Measurements from ENCODE around the gene SCAMP1.
"Not testable (repeated sequence)": the region's sequence is repeated elsewhere in the genome, so short reads cannot be mapped to it uniquely, and the experiment has no call there.

SCAMP1 gene

DNA sequence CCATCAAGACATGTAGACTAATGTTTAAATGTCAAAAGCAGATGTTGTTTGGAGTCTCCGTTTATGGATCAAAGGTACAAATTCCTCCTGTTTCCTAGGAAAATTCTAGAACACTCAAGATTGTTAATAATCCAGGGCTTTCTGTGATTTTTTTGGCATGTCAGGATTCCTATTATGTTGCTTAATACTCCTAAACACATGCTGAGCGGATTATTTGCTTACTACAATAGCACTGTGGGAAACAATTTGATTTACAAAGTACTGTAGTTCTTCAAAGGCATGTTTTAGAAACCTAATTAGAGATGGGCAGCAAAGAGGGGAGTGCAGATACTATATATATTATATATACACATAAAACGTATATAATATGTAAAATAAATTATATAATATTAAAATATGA lies 19.0 kb upstream of the SCAMP1 start:
- peaks cover 21% of the 10 kb centered on the region for H3K27me3 Mint-ChIP-seq
- peaks cover 5% of the 10 kb centered on the region for H3K9me3 Mint-ChIP-seq
- CTCF ChIA-PET: no interaction called here

DNA sequence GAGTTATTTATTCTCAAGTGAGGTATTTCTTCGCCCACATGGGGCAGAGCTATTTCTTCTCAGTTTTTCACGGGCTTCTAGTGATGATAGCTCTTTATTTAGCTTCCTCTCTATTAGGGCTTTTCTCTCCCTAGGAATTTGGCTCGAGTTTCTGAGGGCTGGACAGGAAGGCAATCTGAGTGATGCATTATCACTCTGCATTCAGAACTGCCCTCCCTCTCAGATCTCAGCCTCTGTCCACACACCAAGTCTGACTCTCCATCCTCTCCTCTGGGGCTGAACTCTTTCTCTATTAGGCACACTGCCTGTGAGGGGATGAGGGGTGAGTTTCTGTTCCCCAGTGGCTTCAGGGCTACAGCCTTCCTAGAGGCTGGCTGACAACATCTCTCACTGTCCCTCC lies 14.9 kb upstream of the SCAMP1 start:
- Mint-ChIP-seq H3K27ac (no peak overlapping the region), H3K36me3 (no peaks in the 10 kb centered on the region), H3K4me1 (no peaks in the 10 kb centered on the region), H3K4me3 (no peak overlapping the region), H3K27me3 (peaks cover 11% of the 10 kb centered on the region), H3K9me3 (no peaks in the 10 kb centered on the region)
- DNase-seq: no peak
- CTCF ChIA-PET: no interaction called here

More for the DNA sequence above, 19.0 kb upstream of the SCAMP1 start:
- no peak overlapping the region for H3K4me3 Mint-ChIP-seq
- H3K4me1 Mint-ChIP-seq: no peaks in the 10 kb centered on the region
- DNase-seq: no peak
- no peak overlapping the region for H3K27ac Mint-ChIP-seq
- H3K36me3 Mint-ChIP-seq: no peaks in the 10 kb centered on the region

DNA sequence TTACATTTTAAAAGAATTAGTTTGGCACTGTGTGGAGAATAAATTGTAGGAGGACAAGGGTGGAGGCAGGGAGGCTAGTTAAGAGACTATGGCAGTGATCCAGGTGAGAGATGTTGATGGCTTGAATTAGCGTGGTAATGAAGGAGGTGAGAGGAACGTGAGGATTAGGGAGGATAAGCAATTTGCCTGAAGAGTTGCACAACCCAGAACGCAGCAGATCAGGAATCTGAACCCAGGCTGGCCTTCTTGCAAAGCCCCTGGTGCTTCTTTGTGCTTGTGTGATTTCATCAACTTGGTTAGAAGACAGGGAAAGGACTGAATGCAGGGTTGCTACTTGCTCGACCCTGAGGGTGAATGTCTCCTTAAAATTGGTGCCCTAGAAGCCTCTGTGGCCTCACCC lies 6.9 kb upstream of the SCAMP1 start:
- no peak overlapping the region for H3K27ac Mint-ChIP-seq
- peaks cover 2% of the 10 kb centered on the region for H3K27me3 Mint-ChIP-seq
- H3K36me3 Mint-ChIP-seq: peaks cover 8% of the 10 kb centered on the region
- H3K9me3 Mint-ChIP-seq: no peaks in the 10 kb centered on the region
- H3K4me1 Mint-ChIP-seq: peaks cover 3% of the 10 kb centered on the region
- H3K4me3 Mint-ChIP-seq: no peak overlapping the region
- CTCF ChIA-PET: no interaction called here
- DNase-seq: no peak

DNA sequence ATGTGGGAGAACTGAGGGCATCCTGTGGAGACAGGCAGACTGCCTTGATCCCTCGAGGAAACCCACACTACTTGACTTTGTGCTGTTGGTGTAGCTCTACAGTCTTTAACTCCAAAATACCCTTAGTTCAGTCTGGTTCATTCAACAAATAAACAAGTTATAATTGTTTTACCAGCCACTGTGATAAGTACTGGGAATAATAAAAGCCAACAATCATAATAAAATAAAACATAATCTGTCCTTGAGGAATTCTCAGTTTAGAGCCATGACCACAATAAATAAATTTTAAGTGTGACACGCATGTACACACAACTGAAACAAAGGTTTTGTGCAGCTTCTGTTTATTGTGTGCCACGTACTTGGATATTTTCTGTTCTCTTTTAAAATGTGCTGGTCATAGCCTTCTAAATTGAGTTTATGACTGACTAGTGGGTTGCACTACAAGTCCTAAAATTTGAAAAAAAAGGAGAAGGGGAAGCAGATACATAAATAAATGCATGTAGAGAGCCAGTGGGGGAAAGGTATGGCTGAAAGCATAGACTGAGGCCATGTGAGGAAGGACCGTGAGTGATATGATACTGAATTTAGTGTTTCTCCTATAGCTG lies 6.2 kb upstream of the SCAMP1 start:
- Mint-ChIP-seq H3K27me3 (no peaks in the 10 kb centered on the region), H3K4me1 (peaks cover 10% of the 10 kb centered on the region), H3K27ac (no peak overlapping the region), H3K36me3 (peaks cover 15% of the 10 kb centered on the region), H3K4me3 (no peak overlapping the region), H3K9me3 (no peaks in the 10 kb centered on the region)
- CTCF ChIA-PET: no interaction called here
- DNase-seq: no peak

DNA sequence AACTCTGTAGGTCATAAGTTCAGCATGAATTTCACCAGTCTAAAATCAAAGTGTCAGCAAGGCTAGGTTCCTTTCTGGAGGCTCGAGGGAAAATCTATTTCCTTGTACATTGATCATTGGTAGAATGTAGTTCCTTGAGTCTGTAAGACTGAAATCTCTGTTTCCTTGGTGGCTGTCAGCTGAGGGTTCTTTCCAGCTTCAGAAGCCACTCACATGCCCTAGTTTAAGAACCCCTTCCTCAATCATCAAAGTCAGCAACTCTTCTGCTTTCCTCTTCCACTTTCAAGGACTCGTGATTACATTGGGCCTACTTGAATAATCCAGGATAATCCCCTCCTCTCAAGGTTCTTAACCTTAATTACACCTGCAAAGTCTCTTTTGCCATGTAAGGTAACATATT lies 4.9 kb upstream of the SCAMP1 start:
- no peak for DNase-seq
- peaks cover 18% of the 10 kb centered on the region for H3K36me3 Mint-ChIP-seq
- no peaks in the 10 kb centered on the region for H3K27me3 Mint-ChIP-seq
- H3K4me3 Mint-ChIP-seq: no peak overlapping the region
- CTCF ChIA-PET: no interaction called here
- no peaks in the 10 kb centered on the region for H3K9me3 Mint-ChIP-seq
- H3K4me1 Mint-ChIP-seq: peaks cover 16% of the 10 kb centered on the region
- no peak overlapping the region for H3K27ac Mint-ChIP-seq

DNA sequence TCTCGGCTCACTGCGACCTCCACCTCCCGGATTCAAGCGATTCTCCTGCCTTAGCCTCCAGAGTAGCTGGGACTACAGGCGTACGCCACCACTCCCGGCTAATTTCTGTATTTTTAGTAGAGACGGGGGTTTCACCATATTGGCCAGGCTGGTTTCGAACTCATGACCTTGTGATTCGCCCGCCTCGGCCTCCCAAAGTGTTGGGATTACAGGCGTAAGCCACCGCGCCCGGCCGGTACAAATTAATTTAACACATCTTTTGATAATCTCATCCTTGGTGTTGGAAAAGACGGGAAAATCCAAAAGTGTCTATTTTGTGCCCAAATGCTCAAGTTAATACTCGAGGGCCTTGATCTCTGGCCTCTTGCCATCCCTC lies 974 bp upstream of the SCAMP1 start:
- peak overlapping the region; percentile 95 for H3K4me3 Mint-ChIP-seq
- CTCF ChIA-PET: interaction anchor here (0.6 to 1.7 kb wide), 4 partner anchors 21 to 120 kb away, joined by 3 to 16 read pairs (median 4); partner anchors contain the start of gene AP3B1
- H3K27ac Mint-ChIP-seq: peak overlapping the region; percentile 95

DNA sequence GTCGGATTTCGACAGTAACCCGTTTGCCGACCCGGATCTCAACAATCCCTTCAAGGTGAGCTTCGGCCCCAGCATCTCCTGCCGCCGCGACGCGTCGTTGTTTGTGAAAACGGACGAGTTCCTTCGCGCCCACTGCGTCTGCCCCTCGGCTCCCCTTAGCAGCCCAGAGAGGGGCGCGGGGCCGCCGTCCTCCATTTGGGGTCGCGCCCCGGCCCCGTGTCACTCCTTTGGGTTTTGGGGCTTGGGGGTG lies 182 bp downstream of the SCAMP1 start:
- H3K4me1 Mint-ChIP-seq: peaks cover 30% of the 10 kb centered on the region
- H3K4me3 Mint-ChIP-seq: peak overlapping the region; percentile 95
- peaks cover 18% of the 10 kb centered on the region for H3K36me3 Mint-ChIP-seq
- H3K27me3 Mint-ChIP-seq: no peaks in the 10 kb centered on the region
- peak overlapping the region; percentile 95 for H3K27ac Mint-ChIP-seq
- DNase-seq: no peak
- no peaks in the 10 kb centered on the region for H3K9me3 Mint-ChIP-seq
- CTCF ChIA-PET: interaction anchor here (1.5 to 1.7 kb wide), 2 partner anchors 12 to 66 kb away, joined by 3 to 16 read pairs; partner anchors contain the start of gene AP3B1

More for the DNA sequence above, 974 bp upstream of the SCAMP1 start:
- peaks cover 18% of the 10 kb centered on the region for H3K36me3 Mint-ChIP-seq
- not testable (repeated sequence) for H3K9me3 Mint-ChIP-seq, DNase-seq, H3K27me3 Mint-ChIP-seq
- peaks cover 30% of the 10 kb centered on the region for H3K4me1 Mint-ChIP-seq

DNA sequence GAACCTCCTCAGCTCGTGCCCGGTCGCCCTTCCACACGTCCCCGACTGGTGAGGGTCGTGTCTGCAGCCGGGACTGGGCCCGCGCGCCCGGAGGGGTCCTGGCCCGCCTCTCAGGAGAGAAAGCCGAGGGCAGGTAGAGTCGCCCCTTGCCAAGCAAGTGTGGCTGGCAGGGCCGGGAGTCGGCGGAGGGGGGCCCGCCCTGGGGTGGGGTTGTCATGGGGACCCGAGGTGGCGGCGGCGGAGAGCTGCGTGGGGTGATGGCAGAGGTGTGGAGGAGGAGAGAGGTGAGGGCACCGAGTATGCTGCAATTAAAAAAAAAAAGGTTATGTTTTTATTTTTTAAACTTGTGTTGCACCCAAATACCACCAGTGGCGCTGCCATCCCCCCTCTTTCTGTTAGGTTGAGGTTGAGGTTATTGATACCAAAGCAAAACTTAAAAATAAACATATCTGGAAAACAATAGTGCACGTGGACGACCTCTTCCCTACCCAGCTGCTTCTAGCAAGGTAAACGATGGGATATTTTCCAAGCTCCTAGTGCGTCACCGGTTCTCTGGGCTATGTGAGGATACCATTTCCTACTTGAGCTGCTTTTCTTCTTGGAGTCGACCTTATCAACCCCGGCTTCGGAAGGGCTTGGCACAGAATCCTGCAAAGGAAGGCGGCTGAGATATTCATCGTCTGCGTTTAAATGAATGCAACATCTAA lies 660 bp downstream of the SCAMP1 start:
- CTCF ChIA-PET: interaction anchor here (1.5 to 1.7 kb wide), 2 partner anchors 12 to 66 kb away, joined by 3 to 16 read pairs; partner anchors contain the start of gene AP3B1
- peak; percentile 73 for DNase-seq
- no peaks in the 10 kb centered on the region for H3K9me3 Mint-ChIP-seq
- peak overlapping the region; percentile 95 for H3K4me3 Mint-ChIP-seq
- H3K27me3 Mint-ChIP-seq: no peaks in the 10 kb centered on the region
- peak overlapping the region; percentile 95 for H3K27ac Mint-ChIP-seq
- peaks cover 30% of the 10 kb centered on the region for H3K4me1 Mint-ChIP-seq
- peaks cover 18% of the 10 kb centered on the region for H3K36me3 Mint-ChIP-seq

DNA sequence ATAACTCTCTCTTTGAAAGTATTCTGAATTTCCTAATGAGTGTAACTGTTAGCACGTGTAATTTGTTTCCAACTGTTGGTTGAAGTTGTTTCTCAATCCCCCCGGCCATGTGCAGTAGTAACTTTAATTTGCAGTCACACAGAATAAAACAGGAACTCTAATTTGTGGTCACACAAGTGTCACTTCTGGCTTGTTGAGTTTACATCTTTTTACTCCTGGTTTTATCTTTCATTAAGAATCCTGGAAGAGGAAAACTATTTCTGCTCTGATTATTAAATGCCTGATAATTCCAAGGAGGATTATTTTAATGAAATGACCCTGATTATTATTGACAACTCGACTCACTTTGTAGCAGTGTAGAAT lies 1.2 kb downstream of the SCAMP1 start:
- CTCF ChIA-PET: interaction anchor here (1.5 kb wide), 1 partner anchor 11 kb away, joined by 3 read pairs; no protein-coding TSS in a partner anchor
- H3K4me1 Mint-ChIP-seq: peaks cover 30% of the 10 kb centered on the region
- DNase-seq: no peak

DNA sequence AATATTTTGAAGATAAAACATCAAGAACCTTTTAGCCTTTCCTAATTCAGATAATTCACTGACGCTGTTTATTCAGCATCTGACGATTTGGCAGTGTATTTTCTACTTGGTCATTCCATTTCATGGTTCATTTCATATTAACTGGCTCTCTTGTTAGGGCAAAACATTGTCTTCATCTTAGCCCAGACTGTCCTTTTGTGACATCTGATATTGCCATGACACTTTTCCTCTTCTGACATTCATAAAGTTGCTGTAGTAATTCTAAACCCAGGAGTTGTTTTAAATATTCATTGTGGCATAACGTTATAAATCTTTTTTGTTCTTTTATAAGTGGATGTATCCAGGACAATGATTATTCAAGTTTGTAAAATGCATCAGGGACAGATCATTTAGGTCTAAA lies 1.8 kb downstream of the SCAMP1 start:
- H3K27ac Mint-ChIP-seq: no peak overlapping the region
- no peaks in the 10 kb centered on the region for H3K9me3 Mint-ChIP-seq
- no peak for DNase-seq
- no peak overlapping the region for H3K4me3 Mint-ChIP-seq
- peaks cover 30% of the 10 kb centered on the region for H3K4me1 Mint-ChIP-seq
- peaks cover 14% of the 10 kb centered on the region for H3K36me3 Mint-ChIP-seq
- CTCF ChIA-PET: no interaction called here
- no peaks in the 10 kb centered on the region for H3K27me3 Mint-ChIP-seq

More for the DNA sequence above, 1.2 kb downstream of the SCAMP1 start:
- peaks cover 18% of the 10 kb centered on the region for H3K36me3 Mint-ChIP-seq
- no peaks in the 10 kb centered on the region for H3K9me3 Mint-ChIP-seq
- peak overlapping the region; percentile 95 for H3K4me3 Mint-ChIP-seq
- peak overlapping the region; percentile 95 for H3K27ac Mint-ChIP-seq
- H3K27me3 Mint-ChIP-seq: no peaks in the 10 kb centered on the region

DNA sequence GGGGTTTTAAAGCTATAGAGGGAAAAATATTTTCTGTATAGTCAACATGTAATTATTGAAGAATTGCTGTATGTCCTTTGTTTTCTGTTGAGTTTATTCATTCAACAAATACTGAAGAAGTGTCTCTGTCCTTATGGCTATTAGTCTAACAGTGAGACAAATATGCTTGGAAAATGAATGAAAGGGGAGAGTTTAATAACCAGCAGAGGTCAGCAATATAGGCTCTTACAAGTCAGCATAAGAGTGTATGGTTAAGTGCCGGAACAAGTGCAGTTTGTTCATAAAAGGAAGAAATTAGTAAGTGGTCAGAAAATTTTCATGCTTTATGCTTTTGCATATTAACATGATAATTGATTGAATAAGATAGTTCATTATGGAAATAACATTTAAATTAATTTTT lies 3.6 kb downstream of the SCAMP1 start:
- H3K9me3 Mint-ChIP-seq: no peaks in the 10 kb centered on the region
- no peak overlapping the region for H3K27ac Mint-ChIP-seq
- H3K27me3 Mint-ChIP-seq: no peaks in the 10 kb centered on the region
- H3K36me3 Mint-ChIP-seq: peaks cover 5% of the 10 kb centered on the region
- CTCF ChIA-PET: interaction anchor here (0.7 kb wide), 1 partner anchor 63 kb away, joined by 3 read pairs; no protein-coding TSS in a partner anchor
- no peak for DNase-seq
- peaks cover 22% of the 10 kb centered on the region for H3K4me1 Mint-ChIP-seq
- no peak overlapping the region for H3K4me3 Mint-ChIP-seq

DNA sequence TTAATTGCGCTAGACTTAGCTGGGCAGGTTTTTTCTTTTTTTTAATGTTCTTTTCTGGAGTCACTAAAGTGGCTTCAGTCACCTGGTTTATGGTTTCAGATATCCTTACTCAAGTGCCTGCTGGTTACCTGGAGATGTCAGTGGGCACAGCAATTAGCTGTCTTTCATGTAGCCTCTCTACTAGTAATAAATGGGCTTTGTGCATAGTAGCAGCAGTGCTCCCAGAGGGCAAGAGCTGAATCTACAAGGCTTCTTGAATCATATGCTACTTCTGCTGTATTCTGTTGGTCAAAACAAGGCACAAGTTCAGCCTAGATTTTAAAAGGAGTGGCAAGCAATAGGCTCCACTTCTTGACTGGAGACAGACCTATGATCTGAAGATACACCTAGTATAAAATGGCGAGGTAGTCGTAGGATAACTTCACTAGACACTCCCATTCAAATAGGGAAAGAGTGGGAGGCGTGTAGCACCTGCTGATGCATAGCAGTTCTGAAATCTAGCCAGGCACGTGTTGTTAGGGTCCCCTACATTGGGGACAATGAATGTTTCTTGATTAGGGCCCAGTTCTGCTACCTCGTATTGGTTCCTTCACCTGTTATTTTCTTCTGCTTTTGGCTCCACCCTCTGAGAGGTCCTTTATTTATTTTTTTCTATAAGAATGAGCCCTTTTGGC lies 7.0 kb downstream of the SCAMP1 start:
- no peaks in the 10 kb centered on the region for H3K9me3 Mint-ChIP-seq
- no peaks in the 10 kb centered on the region for H3K27me3 Mint-ChIP-seq
- H3K36me3 Mint-ChIP-seq: no peaks in the 10 kb centered on the region
- CTCF ChIA-PET: no interaction called here
- no peak for DNase-seq
- no peak overlapping the region for H3K27ac Mint-ChIP-seq
- no peak overlapping the region for H3K4me3 Mint-ChIP-seq
- peaks cover 1% of the 10 kb centered on the region for H3K4me1 Mint-ChIP-seq

DNA sequence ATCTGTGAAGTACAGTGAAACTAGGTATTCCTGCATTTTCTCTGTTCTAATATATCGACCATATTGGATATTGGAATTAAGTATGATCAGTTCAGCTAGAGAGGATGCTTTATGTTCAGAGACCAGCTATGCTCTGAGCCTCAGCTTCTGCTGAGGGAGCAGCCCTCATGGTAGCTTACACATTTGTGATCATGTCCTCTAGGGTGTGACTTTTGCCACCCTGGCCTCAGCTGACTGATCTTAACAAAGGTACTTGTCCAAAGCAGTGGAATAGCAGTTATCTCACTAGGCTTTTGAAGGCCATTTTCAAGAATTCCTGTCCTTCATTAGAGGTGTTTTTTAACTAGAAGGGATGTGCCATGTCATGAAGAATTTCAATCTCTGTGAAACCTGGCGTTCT lies 9.3 kb downstream of the SCAMP1 start:
- H3K36me3 Mint-ChIP-seq: no peaks in the 10 kb centered on the region

DNA sequence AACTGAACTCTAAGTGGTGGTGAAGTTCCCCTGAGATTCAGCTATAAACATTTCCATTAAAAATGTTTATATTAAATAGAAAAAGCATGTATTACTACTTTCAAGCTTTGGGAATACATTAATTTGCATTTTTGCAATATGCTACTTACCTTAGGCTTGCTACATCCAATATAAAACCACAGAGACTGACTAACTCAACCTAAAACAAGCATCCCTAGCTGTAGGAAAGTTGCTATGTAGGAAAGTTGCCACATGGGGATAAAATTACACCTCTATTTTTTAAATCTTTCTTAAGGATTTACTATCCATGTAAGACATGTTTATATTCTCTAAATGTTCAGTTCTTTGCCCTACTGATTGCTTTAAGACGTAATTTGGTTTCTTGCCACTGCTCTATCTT lies 12.8 kb downstream of the SCAMP1 start:
- H3K9me3 Mint-ChIP-seq: no peaks in the 10 kb centered on the region
- H3K27me3 Mint-ChIP-seq: no peaks in the 10 kb centered on the region
- peaks cover 1% of the 10 kb centered on the region for H3K36me3 Mint-ChIP-seq
- CTCF ChIA-PET: interaction anchor here (1.1 to 1.3 kb wide), 2 partner anchors 12 to 74 kb away, joined by 3 read pairs; partner anchors contain the start of gene SCAMP1
- no peak overlapping the region for H3K4me3 Mint-ChIP-seq
- no peaks in the 10 kb centered on the region for H3K4me1 Mint-ChIP-seq
- H3K27ac Mint-ChIP-seq: no peak overlapping the region
- no peak for DNase-seq

More for the DNA sequence above, 9.3 kb downstream of the SCAMP1 start:
- Mint-ChIP-seq H3K4me3 (no peak overlapping the region), H3K27me3 (no peaks in the 10 kb centered on the region), H3K4me1 (no peaks in the 10 kb centered on the region), H3K9me3 (no peaks in the 10 kb centered on the region), H3K27ac (no peak overlapping the region)
- CTCF ChIA-PET: no interaction called here
- no peak for DNase-seq

DNA sequence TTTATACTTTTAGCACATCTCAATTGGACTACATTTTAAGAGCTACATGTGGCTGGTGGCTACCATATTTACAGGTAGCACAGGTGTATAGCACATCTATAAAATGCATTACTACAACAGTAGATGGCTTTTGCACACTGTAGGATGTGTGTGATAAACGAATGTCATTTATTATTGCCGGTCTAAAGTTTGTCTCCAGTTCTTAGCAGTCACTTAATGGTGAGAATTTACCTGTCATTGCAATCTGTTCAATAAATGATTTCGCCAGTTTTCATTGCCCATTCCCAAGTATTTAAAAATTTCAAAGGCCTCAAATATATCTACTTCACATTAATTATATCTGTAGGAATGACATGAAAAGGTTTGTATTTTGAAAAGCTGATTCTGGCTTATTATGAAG lies 15.9 kb downstream of the SCAMP1 start:
- no peak for DNase-seq
- Mint-ChIP-seq H3K36me3 (peaks cover 1% of the 10 kb centered on the region), H3K9me3 (no peaks in the 10 kb centered on the region), H3K27ac (no peak overlapping the region), H3K27me3 (no peaks in the 10 kb centered on the region), H3K4me3 (no peak overlapping the region), H3K4me1 (no peaks in the 10 kb centered on the region)
- CTCF ChIA-PET: no interaction called here
